Stimulated activated naive CD8-positive, alpha-beta T cell treated with anti-CD3 and anti-CD28 coated beads, Interleukin-15, amount 100 ng/mL, for 72 hours (primary cell): ENCODE results near the gene NEUROD2.
"Not testable (repeated sequence)": the region's sequence is repeated elsewhere in the genome, so short reads cannot be mapped to it uniquely, and the experiment has no call there.

Experiments used
- ATAC-seq: fragments of 150-1000 bp; cut with Tn5 transposase; 2 replicates; pipeline ENCODE4 v1.10.0; 2021; ENCODE audit warnings: mild to moderate bottlenecking, moderate library complexity
- DNase-seq, 2 donors: peaks; one replicate each; pipeline ENCODE4 v3.0.0; 2021 to 2022
- H3K27ac Mint-ChIP-seq, 2 donors: one replicate each; pipeline ENCODE4 v1.8.0; 2022; ENCODE audit warnings: mild to moderate bottlenecking in 2 of 2, mixed read lengths in 2 of 2, moderate library complexity in 2 of 2
- H3K27me3 Mint-ChIP-seq: one replicate; pipeline ENCODE4 v1.8.0; 2022; ENCODE audit warnings: mixed read lengths
- H3K4me1 Mint-ChIP-seq: one replicate; pipeline ENCODE4 v1.8.0; 2022; ENCODE audit warnings: mild to moderate bottlenecking, mixed read lengths
- H3K4me3 Mint-ChIP-seq, 2 donors: one replicate each; pipeline ENCODE4 v1.8.0; 2022; ENCODE audit warnings: mild to moderate bottlenecking in 2 of 2, mixed read lengths in 2 of 2, moderate library complexity in 1 of 2
- H3K9me3 Mint-ChIP-seq, 2 donors: one replicate each; pipeline ENCODE4 v1.8.0; 2022; ENCODE audit warnings: mixed read lengths in 2 of 2

Gene NEUROD2

GRCh38 chr17:39593371-39593770 is 14.3 kb downstream of the NEUROD2 start:
- ATAC-seq (no peak), DNase-seq (no peak)
- peaks cover 17% of the 10 kb centered on the region for H3K4me1 Mint-ChIP-seq
- H3K27ac Mint-ChIP-seq = no peak overlapping the region
- no peaks in the 10 kb centered on the region for H3K9me3 Mint-ChIP-seq
- peaks cover 82% of the 10 kb centered on the region for H3K27me3 Mint-ChIP-seq
- no peak overlapping the region for H3K4me3 Mint-ChIP-seq

GRCh38 chr17:39591958-39592954 is 15.5 kb downstream of the NEUROD2 start:
- peaks cover 76% of the 10 kb centered on the region for H3K27me3 Mint-ChIP-seq
- H3K4me3 Mint-ChIP-seq = no peak overlapping the region
- ATAC-seq (no peak), DNase-seq (no peak)
- no peaks in the 10 kb centered on the region for H3K9me3 Mint-ChIP-seq
- peaks cover 11% of the 10 kb centered on the region for H3K4me1 Mint-ChIP-seq
- H3K27ac Mint-ChIP-seq = no peak overlapping the region

GRCh38 chr17:39590180-39590579 is 17.5 kb downstream of the NEUROD2 start:
- not testable (repeated sequence) for H3K27ac Mint-ChIP-seq, H3K9me3 Mint-ChIP-seq, DNase-seq, H3K4me3 Mint-ChIP-seq, ATAC-seq, H3K4me1 Mint-ChIP-seq
- H3K27me3 Mint-ChIP-seq = peaks cover 55% of the 10 kb centered on the region

- Mint-ChIP-seq H3K9me3 (no peaks in the 10 kb centered on the region), H3K4me1 (no peaks in the 10 kb centered on the region), H3K27me3 (no peaks in the 10 kb centered on the region), H3K4me3 (no peak overlapping the region), H3K27ac (no peak overlapping the region)
- DNase-seq = no peak
- ATAC-seq = no peak
Measured at GRCh38 chr17:39582658-39583057, 25.1 kb downstream of the NEUROD2 start.

- Mint-ChIP-seq H3K27ac (no peak overlapping the region), H3K27me3 (no peaks in the 10 kb centered on the region), H3K4me1 (no peaks in the 10 kb centered on the region), H3K4me3 (no peak overlapping the region), H3K9me3 (no peaks in the 10 kb centered on the region)
- ATAC-seq = no peak
- DNase-seq = no peak
Measured at GRCh38 chr17:39581759-39582085, 26.0 kb downstream of the NEUROD2 start.

GRCh38 chr17:39581071-39581758 is 26.5 kb downstream of the NEUROD2 start:
- Mint-ChIP-seq H3K27me3 (peaks cover 4% of the 10 kb centered on the region), H3K4me3 (no peak overlapping the region), H3K9me3 (no peaks in the 10 kb centered on the region), H3K27ac (no peak overlapping the region), H3K4me1 (no peaks in the 10 kb centered on the region)
- no peak for DNase-seq
- no peak for ATAC-seq

GRCh38 chr17:39580082-39580468 is 27.6 kb downstream of the NEUROD2 start:
- no peak for ATAC-seq
- H3K4me3 Mint-ChIP-seq = no peak overlapping the region
- no peaks in the 10 kb centered on the region for H3K9me3 Mint-ChIP-seq
- no peak overlapping the region for H3K27ac Mint-ChIP-seq
- no peak for DNase-seq
- H3K27me3 Mint-ChIP-seq = peaks cover 16% of the 10 kb centered on the region
- peaks cover 3% of the 10 kb centered on the region for H3K4me1 Mint-ChIP-seq

GRCh38 chr17:39579318-39580081 is 28.2 kb downstream of the NEUROD2 start:
- Mint-ChIP-seq H3K4me1 (peaks cover 5% of the 10 kb centered on the region), H3K4me3 (no peak overlapping the region), H3K27me3 (peaks cover 21% of the 10 kb centered on the region), H3K9me3 (no peaks in the 10 kb centered on the region), H3K27ac (no peak overlapping the region)
- ATAC-seq (no peak), DNase-seq (no peak)

GRCh38 chr17:39578272-39578671 is 29.4 kb downstream of the NEUROD2 start:
- Mint-ChIP-seq H3K9me3 (no peaks in the 10 kb centered on the region), H3K27ac (no peak overlapping the region), H3K4me1 (peaks cover 11% of the 10 kb centered on the region), H3K27me3 (peaks cover 29% of the 10 kb centered on the region), H3K4me3 (no peak overlapping the region)
- no peak for DNase-seq
- ATAC-seq = no peak

- peaks cover 6 to 7% of the 10 kb centered on the region in 2 donors for H3K9me3 Mint-ChIP-seq
- H3K4me3 Mint-ChIP-seq = no peak overlapping the region
- H3K27me3 Mint-ChIP-seq = peaks cover 39% of the 10 kb centered on the region
- peaks cover 11% of the 10 kb centered on the region for H3K4me1 Mint-ChIP-seq
- H3K27ac Mint-ChIP-seq = no peak overlapping the region
- no peak for DNase-seq
- ATAC-seq = no peak
Measured at GRCh38 chr17:39576187-39576586, 31.5 kb downstream of the NEUROD2 start.

GRCh38 chr17:39573447-39574298 is 34.0 kb downstream of the NEUROD2 start:
- ATAC-seq (peak; percentile 84), DNase-seq (peak; percentile 32 to 37)
- H3K27me3 Mint-ChIP-seq = peaks cover 39% of the 10 kb centered on the region
- peaks cover 9 to 11% of the 10 kb centered on the region in 2 donors for H3K9me3 Mint-ChIP-seq
- peaks cover 11% of the 10 kb centered on the region for H3K4me1 Mint-ChIP-seq
- H3K4me3 Mint-ChIP-seq = peak overlapping the region; percentile 83 to 84
- H3K27ac Mint-ChIP-seq = peak overlapping the region in 1 of 2 donors; percentile 79

- no peak for ATAC-seq
- no peak for DNase-seq
- Mint-ChIP-seq H3K27me3 (peaks cover 39% of the 10 kb centered on the region), H3K4me1 (peaks cover 11% of the 10 kb centered on the region), H3K9me3 (peaks cover 9 to 11% of the 10 kb centered on the region in 2 donors), H3K4me3 (no peak overlapping the region), H3K27ac (no peak overlapping the region)
Measured at GRCh38 chr17:39572121-39572520, 35.6 kb downstream of the NEUROD2 start.

- peaks cover 9 to 11% of the 10 kb centered on the region in 2 donors for H3K9me3 Mint-ChIP-seq
- no peak overlapping the region for H3K27ac Mint-ChIP-seq
- H3K27me3 Mint-ChIP-seq = peaks cover 15% of the 10 kb centered on the region
- H3K4me1 Mint-ChIP-seq = peaks cover 4% of the 10 kb centered on the region
- no peak overlapping the region for H3K4me3 Mint-ChIP-seq
- ATAC-seq (no peak), DNase-seq (no peak)
Measured at GRCh38 chr17:39569126-39569525, 38.6 kb downstream of the NEUROD2 start.

GRCh38 chr17:39568702-39569101 is 39.0 kb downstream of the NEUROD2 start:
- Mint-ChIP-seq H3K9me3 (peaks cover 9 to 11% of the 10 kb centered on the region in 2 donors), H3K4me3 (no peak overlapping the region), H3K27me3 (peaks cover 11% of the 10 kb centered on the region), H3K4me1 (peaks cover under 1% of the 10 kb centered on the region), H3K27ac (no peak overlapping the region)
- DNase-seq (no peak), ATAC-seq (no peak)
